ENCODE results near the gene HMGB2.

GRCh38 chr4:173334085-173334890 lies at the start of gene HMGB2:
- TF ChIP-seq POLR2A (IDR thresholded peaks at IDR 0.05; ENCODE audit: low read length) = peak; percentile 99
- peak; percentile 43 for TF ChIP-seq GATA1 (IDR thresholded peaks at IDR 0.05; ENCODE audit: low read depth, low read length)
